ENCODE data around the gene MAP6. TPM values are rescaled to one million over a fixed set of nuclear protein-coding genes. Genes with fewer than 3 reads are reported as not detected.

Gene MAP6
- polyA plus RNA-seq, 1 donor (not counting 4 experiments of a cell fraction or from before 2014, with no cell fraction given): 1.7 TPM

DNA sequence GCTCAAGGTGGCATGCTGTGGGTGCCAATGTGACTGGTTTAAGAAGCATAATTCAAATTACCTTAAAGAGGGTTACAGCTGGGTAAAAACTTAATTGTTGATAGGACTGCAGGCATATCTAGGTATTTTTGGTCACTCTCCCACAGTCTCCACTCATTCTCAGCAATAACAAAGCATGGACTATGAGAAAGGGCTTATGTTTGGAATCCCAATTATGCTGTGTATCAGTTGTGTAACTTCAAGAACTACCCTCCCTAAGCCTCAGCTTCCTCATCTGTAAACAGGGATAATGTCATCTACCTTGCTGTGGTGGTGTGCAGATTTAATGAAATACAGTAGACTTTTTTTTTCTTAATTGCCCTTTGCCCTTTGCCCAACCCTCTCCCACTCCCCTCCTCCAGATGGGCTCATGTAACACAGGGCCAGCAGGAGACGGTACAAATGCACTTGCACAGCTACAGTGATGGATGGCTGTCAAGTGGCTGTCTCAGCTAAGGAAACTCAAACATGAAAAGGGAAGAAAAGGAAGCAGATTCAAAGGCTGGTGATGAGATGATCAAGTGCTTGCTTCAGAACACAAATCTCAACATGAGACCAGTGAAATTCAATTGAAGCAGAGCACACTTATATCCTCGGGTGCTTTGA is 37.6 kb downstream of the MAP6 start:
- dilution Hi-C loops (cut with MboI; ENCODE audit: extremely low pct_ligation_motif_present, low sequenced_read_pairs): no loop called here
- Histone ChIP-seq H3K4me3 (ENCODE audit: control insufficient read depth in 2 of 3, extremely low read depth in 1 of 3, insufficient read depth in 2 of 3, low read depth in 1 of 3, low read length in 3 of 3) (no peak overlapping the region), H3K9me1 (ENCODE audit: control insufficient read depth, extremely low read depth, insufficient read depth, low read length) (no peaks in the 10 kb centered on the region), H3K9me3 (ENCODE audit: control insufficient read depth, low read depth, low read length) (no peaks in the 10 kb centered on the region), H3K36me3 (ENCODE audit: control insufficient read depth in 2 of 2, extremely low read depth in 1 of 2, insufficient read depth in 2 of 2, low read length in 2 of 2) (no peaks in the 10 kb centered on the region), H3K79me2 (ENCODE audit: control insufficient read depth, insufficient read depth, low read length) (no peaks in the 10 kb centered on the region), H3K4me1 (ENCODE audit: control insufficient read depth, extremely low read depth, insufficient read depth, low read length) (peaks cover 15% of the 10 kb centered on the region), H3K4me2 (ENCODE audit: control insufficient read depth, extremely low read depth, insufficient read depth, low read depth, low read length) (no peak overlapping the region), H3K27me3 (ENCODE audit: control insufficient read depth, extremely low read depth, insufficient read depth, low read length) (peaks cover 3% of the 10 kb centered on the region), H3K27ac (ENCODE audit: control insufficient read depth, insufficient read depth, low read length) (no peak overlapping the region), H2AFZ (ENCODE audit: control insufficient read depth, low read length) (no peak overlapping the region), H3K9ac (ENCODE audit: control insufficient read depth, extremely low read depth, insufficient read depth, low read length) (no peak overlapping the region), H4K20me1 (ENCODE audit: control insufficient read depth, extremely low read depth, insufficient read depth, low read length) (no peaks in the 10 kb centered on the region)
- FAIRE-seq (no peak), DNase-seq (ENCODE audit: low read depth, low spot score) (no peak)
- TF ChIP-seq, protein P1, sequence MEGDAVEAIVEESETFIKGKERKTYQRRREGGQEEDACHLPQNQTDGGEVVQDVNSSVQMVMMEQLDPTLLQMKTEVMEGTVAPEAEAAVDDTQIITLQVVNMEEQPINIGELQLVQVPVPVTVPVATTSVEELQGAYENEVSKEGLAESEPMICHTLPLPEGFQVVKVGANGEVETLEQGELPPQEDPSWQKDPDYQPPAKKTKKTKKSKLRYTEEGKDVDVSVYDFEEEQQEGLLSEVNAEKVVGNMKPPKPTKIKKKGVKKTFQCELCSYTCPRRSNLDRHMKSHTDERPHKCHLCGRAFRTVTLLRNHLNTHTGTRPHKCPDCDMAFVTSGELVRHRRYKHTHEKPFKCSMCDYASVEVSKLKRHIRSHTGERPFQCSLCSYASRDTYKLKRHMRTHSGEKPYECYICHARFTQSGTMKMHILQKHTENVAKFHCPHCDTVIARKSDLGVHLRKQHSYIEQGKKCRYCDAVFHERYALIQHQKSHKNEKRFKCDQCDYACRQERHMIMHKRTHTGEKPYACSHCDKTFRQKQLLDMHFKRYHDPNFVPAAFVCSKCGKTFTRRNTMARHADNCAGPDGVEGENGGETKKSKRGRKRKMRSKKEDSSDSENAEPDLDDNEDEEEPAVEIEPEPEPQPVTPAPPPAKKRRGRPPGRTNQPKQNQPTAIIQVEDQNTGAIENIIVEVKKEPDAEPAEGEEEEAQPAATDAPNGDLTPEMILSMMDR (optimal IDR thresholded peaks at IDR 0.05 in 1 of 3, IDR thresholded peaks at IDR 0.05 in 1 of 3, conservative IDR thresholded peaks at IDR 0.05 in 1 of 3; ENCODE audit: extremely low read depth in 1 of 3, insufficient read depth in 2 of 3, low read length in 3 of 3): no peak
- no peak for TF ChIP-seq EZH2 (IDR thresholded peaks at IDR 0.05; ENCODE audit: low read length)

DNA sequence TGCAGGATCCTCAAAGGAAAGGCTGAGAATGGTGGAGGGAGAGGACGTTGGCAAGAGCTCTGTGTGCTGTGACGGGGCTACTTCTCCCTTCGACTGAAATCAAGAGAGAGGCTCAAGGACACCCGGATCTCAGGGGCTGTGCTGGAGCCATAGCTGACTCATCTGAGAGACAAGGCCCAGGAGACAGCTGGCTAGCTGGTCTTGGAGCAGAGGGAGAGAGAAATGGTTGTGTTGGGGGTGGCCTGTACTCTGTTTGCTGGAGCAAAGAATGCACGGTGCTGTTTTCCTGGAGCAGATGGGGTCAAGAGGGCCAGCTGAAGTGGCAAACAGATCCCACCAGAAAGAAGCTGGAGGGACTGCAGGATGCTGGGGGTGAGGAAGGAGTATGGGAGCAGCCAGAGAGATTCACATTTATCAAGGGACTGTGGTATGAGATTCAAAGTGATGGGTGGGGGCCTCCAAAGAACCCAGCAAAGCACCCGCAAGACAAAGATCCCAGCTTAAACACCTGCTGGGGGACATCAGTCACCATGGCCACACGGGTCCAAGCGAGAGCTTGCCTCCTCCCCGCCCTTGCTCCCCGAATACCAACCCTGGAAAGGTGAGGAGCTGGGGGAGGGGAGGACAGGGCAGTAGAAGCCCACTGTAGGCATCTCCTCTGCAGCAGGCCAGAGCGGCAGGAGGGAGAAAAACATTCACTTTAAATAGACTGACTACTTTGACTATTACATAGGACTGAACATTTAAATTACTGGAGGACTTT is 40.8 kb downstream of the MAP6 start:
- H3K27me3 ChIP-seq (ENCODE audit: control insufficient read depth, extremely low read depth, insufficient read depth, low read length): peaks cover 3% of the 10 kb centered on the region
- TF ChIP-seq EZH2 (IDR thresholded peaks at IDR 0.05; ENCODE audit: low read length): no peak
- TF ChIP-seq, protein P1 (optimal IDR thresholded peaks at IDR 0.05 in 1 of 3, IDR thresholded peaks at IDR 0.05 in 1 of 3, conservative IDR thresholded peaks at IDR 0.05 in 1 of 3; ENCODE audit: extremely low read depth in 1 of 3, insufficient read depth in 2 of 3, low read length in 3 of 3): no peak
- H3K79me2 ChIP-seq (ENCODE audit: control insufficient read depth, insufficient read depth, low read length): no peaks in the 10 kb centered on the region
- peaks cover 9% of the 10 kb centered on the region for H3K4me1 ChIP-seq (ENCODE audit: control insufficient read depth, extremely low read depth, insufficient read depth, low read length)
- H3K9me3 ChIP-seq (ENCODE audit: control insufficient read depth, low read depth, low read length): no peaks in the 10 kb centered on the region
- dilution Hi-C loops (cut with MboI; ENCODE audit: extremely low pct_ligation_motif_present, low sequenced_read_pairs): no loop called here
- no peak for DNase-seq (ENCODE audit: low read depth, low spot score)
- no peak overlapping the region for H3K4me2 ChIP-seq (ENCODE audit: control insufficient read depth, extremely low read depth, insufficient read depth, low read depth, low read length)
- no peaks in the 10 kb centered on the region for H4K20me1 ChIP-seq (ENCODE audit: control insufficient read depth, extremely low read depth, insufficient read depth, low read length)
- H2AFZ ChIP-seq (ENCODE audit: control insufficient read depth, low read length): no peak overlapping the region
- H3K27ac ChIP-seq (ENCODE audit: control insufficient read depth, insufficient read depth, low read length): no peak overlapping the region
- no peak overlapping the region for H3K4me3 ChIP-seq (ENCODE audit: control insufficient read depth in 2 of 3, extremely low read depth in 1 of 3, insufficient read depth in 2 of 3, low read depth in 1 of 3, low read length in 3 of 3)
- H3K9me1 ChIP-seq (ENCODE audit: control insufficient read depth, extremely low read depth, insufficient read depth, low read length): no peaks in the 10 kb centered on the region
- no peaks in the 10 kb centered on the region for H3K36me3 ChIP-seq (ENCODE audit: control insufficient read depth in 2 of 2, extremely low read depth in 1 of 2, insufficient read depth in 2 of 2, low read length in 2 of 2)
- FAIRE-seq: no peak
- H3K9ac ChIP-seq (ENCODE audit: control insufficient read depth, extremely low read depth, insufficient read depth, low read length): no peak overlapping the region

Measured in keratinocyte (primary cell).